HCT116 (cell line): Measurements from ENCODE around the gene LYPD3.

ENCODE experiments used
- ATF3 ChIP-seq: IDR thresholded peaks from 2 replicates; pipeline ENCODE4 v1.6.1; 2012
- CEBPB ChIP-seq: IDR thresholded peaks from 2 replicates; pipeline ENCODE4 v1.6.1; 2012; ENCODE audit warnings: low read depth
- CTCF ChIP-seq, 3 experiments: fragments of 200-600 bp in 1 of 3; sonication (generic) in 1 of 3; IDR thresholded peaks in 2 of 3; conservative IDR thresholded peaks in 1 of 3; 2 replicates each; pipeline ENCODE4 v1.5.1; 2012 to 2017; ENCODE audit warnings: low read depth in 2 of 3, low read length in 2 of 3, antibody characterized with exemption in 1 of 3, borderline replicate concordance in 1 of 3, control low read depth in 1 of 3, mild to moderate bottlenecking in 1 of 3, mixed read lengths in 1 of 3, mixed run types in 1 of 3, moderate library complexity in 1 of 3; ENCODE audit not compliant: insufficient read depth in 1 of 3
- EGR1 ChIP-seq: IDR thresholded peaks from 2 replicates; pipeline ENCODE4 v1.6.1; 2012; ENCODE audit warnings: low read depth
- EZH2 ChIP-seq: fragments of 200-600 bp; sonication (generic); IDR thresholded peaks from 2 replicates; pipeline ENCODE4 v1.6.1; 2017; ENCODE audit warnings: antibody characterized with exemption, mixed run types
- EZH2phosphoT487 ChIP-seq: fragments of 200-600 bp; IDR thresholded peaks from 2 replicates; pipeline ENCODE4 v1.6.1; 2018; ENCODE audit warnings: antibody characterized with exemption, borderline replicate concordance
- JUND ChIP-seq: IDR thresholded peaks from 2 replicates; pipeline ENCODE4 v1.6.1; 2012
- POLR2A ChIP-seq: IDR thresholded peaks from 2 replicates; pipeline ENCODE4 v1.7.0; 2011; ENCODE audit warnings: borderline replicate concordance; ENCODE audit not compliant: insufficient read depth, insufficient read length; ENCODE audit errors: extremely low read depth
- REST ChIP-seq: IDR thresholded peaks from 2 replicates; pipeline ENCODE4 v1.6.1; 2012; ENCODE audit warnings: low read depth
- SIN3A ChIP-seq: IDR thresholded peaks from 2 replicates; pipeline ENCODE4 v1.6.1; 2012; ENCODE audit warnings: low read depth

- TF ChIP-seq CTCF (IDR thresholded peaks at IDR 0.05 in 2 of 3, conservative IDR thresholded peaks at IDR 0.05 in 1 of 3; ENCODE audit: borderline replicate concordance in 1 of 3, insufficient read depth in 1 of 3, low read depth in 2 of 3, low read length in 2 of 3) (no peak), EGR1 (no peak), POLR2A (no peak), CEBPB (no peak), SIN3A (no peak), REST (no peak), EZH2 (no peak), EZH2phosphoT487 (no peak), ATF3 (no peak), JUND (no peak)
Observed at GRCh38 chr19:43478323-43478722, 12.9 kb upstream of the LYPD3 start.
